ENCODE results near the gene APP.

The APP gene

DNA sequence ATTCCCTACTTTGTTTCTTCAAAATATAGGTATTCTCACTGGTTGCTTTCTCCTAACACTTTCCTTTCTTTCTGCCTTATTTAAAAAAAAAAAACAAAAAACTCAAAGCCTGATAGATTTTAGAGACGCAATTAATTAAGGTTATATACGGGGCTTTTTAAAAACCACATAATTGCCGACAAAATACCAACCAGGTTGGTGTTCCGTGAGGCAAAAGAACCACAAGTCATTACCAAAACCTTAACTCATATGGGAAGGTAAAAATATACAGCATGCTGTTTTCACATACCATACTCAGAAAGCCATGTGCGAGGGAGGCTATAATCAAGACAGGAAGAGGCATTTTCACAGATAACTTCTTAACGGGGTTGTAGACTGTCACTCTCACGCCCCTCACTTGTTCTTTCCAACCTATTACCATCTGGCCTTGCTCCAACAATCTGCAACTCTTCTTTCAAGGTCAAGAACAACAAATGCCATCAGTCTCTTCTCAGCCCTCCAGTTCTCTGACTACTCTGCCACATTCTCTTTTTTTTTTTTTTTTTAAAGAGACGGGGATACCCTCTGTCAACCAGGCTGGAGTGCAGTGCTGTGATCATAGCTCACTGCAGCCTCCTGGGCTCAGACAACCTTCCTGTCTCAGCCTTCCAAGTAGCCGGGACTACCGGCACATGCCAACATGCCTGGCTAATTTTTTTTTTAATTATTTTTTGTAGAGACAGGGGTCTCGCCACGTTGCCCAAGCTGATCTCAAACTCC is 102.6 kb downstream of the APP start:
- no peak for DNase-seq (ENCODE audit: low read depth in 4 of 4, low spot score in 1 of 4)

DNA sequence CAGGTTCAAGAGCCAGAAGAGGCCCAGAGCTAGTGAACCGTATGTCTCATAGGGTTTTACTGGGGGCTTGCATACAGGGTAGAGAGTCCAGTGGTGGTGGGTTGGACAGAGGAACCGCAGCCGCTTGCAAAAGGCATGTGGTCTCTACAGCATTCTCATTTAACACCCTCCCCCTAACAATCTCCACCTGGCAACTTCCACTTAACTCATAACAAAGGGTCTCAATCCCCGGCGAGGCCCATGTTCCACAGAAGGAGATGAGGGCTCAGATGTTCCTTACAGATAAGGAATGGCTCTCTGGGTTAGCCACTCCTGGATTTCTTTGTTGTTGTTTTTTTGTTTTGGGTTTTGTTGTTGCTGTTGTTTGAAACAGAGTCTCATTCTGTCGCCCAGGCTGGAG is 106.1 kb downstream of the APP start:
- DNase-seq (ENCODE audit: low read depth in 4 of 4, low spot score in 1 of 4) = no peak

DNA sequence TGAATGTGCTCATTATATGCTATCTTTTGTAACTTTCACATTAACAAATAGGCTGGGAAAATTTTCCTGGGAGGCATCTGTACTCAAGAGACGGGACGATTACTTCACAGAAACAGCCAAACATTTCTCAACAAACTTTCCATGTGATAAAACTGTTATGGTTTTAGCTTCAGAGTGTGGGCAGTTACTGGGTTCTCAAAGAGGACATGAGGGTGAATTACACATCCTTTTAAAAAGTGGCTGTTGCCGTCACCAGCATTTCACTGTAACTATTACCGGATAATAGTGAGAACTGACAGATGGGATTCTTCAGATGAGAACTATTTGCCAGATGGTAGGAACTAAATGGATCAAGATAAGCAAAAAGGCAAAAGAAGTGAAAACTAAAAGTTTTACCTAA is 109.1 kb downstream of the APP start:
- DNase-seq (ENCODE audit: low read depth in 4 of 4, low spot score in 1 of 4) = no peak

- DNase-seq (ENCODE audit: low read depth in 4 of 4, low spot score in 1 of 4) = no peak
These were observed 110.0 kb downstream of the APP start for GRCh38 chr21:26060335-26061115.

DNA sequence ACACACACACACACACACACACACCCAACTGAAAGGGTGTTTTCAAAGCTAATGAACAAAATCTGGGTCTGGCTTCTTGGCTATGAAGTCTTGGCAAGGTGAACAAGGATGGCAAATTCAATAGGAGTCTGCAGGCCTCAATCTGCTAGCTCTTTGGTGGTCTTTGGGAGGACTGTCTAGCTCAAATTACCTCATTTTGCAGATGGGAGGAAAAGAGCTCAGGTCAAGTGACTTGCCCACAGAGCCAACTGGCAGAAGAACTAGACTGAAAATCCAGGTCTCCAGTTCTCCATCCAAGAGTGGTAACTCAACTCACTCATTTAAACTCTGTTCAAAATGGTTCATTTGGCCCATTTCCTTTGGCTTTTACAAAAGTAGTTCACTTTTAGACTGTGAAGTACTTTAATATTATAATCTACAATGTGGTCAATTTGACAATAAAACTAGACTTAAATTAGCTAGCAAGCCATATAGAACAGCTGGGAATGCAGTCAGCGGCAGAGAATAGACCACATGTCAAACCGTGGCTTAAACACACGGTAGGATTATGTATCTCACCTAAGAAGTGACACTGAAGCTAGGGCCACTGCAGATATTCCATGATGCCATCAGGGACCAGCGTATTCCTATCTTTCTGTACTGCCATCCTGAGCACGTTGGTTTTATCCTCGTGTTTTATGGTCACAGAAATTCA is 112.9 kb downstream of the APP start:
- DNase-seq (ENCODE audit: low read depth in 4 of 4, low spot score in 1 of 4) = no peak

- DNase-seq (ENCODE audit: low read depth in 4 of 4, low spot score in 1 of 4) = no peak
These were observed 114.7 kb downstream of the APP start for GRCh38 chr21:26055841-26056264.

GRCh38 chr21:26055010-26055409 is 115.6 kb downstream of the APP start:
- no peak for DNase-seq (ENCODE audit: low read depth in 4 of 4, low spot score in 1 of 4)

DNA sequence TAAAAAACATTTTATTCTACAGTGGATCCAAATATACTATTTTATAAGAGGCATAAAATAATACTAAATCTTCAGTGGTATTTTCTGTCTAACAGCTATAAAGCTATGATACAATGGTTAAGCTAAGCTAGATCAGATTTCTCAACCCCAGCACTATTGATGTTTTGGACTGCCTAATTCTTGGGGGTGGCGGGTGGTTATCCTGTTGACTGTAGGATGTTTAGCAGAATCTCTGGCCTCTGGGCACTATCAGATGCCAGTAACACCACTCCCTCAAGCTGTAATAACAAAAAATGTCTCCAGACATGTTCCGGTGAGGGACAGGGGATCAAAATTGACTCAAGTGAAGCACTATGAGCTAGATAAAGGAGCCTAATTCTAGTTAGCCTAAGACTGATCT is 118.5 kb downstream of the APP start:
- no peak for DNase-seq (ENCODE audit: low read depth in 4 of 4, low spot score in 1 of 4)

DNA sequence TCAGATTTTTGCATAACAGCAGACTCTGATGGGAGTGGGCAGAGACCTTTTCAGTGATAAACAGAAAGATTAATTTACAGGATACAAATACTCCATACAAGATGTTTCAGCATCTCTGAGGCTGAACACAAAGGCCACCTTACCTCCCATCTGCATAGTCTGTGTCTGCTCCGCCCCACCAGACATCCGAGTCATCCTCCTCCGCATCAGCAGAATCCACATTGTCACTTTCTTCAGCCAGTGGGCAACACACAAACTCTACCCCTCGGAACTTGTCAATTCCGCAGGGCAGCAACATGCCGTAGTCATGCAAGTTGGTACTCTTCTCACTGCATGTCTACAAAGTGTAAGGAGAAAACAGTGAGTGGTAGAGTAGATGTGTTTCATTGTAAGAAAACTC is 119.7 kb downstream of the APP start:
- no peak for DNase-seq (ENCODE audit: low read depth in 4 of 4, low spot score in 1 of 4)

DNA sequence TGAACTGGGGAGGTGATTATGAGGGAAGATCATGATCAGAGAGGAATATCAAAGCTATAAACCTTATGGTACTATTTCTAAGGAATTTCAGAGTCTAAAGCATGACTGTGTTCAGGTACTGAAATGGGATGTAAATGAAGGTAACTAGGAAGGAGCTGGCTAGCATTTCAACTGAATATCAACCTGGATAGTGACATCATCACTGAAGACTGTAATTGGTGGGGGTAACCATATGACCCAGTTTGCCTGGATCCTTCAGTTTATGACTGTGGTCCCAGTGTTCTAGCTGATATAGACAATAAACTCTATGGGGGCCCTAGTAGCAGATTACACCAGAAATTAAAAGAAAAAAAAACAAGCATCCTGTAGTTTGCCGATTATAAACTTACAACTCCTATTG is 120.8 kb downstream of the APP start:
- no peak for DNase-seq (ENCODE audit: low read depth in 4 of 4, low spot score in 1 of 4)

- DNase-seq (ENCODE audit: low read depth in 4 of 4, low spot score in 1 of 4) = no peak
These were observed 123.1 kb downstream of the APP start for GRCh38 chr21:26047279-26047967.

GRCh38 chr21:26043891-26044290 is 126.7 kb downstream of the APP start:
- no peak for DNase-seq (ENCODE audit: low read depth in 4 of 4, low spot score in 1 of 4)

DNA sequence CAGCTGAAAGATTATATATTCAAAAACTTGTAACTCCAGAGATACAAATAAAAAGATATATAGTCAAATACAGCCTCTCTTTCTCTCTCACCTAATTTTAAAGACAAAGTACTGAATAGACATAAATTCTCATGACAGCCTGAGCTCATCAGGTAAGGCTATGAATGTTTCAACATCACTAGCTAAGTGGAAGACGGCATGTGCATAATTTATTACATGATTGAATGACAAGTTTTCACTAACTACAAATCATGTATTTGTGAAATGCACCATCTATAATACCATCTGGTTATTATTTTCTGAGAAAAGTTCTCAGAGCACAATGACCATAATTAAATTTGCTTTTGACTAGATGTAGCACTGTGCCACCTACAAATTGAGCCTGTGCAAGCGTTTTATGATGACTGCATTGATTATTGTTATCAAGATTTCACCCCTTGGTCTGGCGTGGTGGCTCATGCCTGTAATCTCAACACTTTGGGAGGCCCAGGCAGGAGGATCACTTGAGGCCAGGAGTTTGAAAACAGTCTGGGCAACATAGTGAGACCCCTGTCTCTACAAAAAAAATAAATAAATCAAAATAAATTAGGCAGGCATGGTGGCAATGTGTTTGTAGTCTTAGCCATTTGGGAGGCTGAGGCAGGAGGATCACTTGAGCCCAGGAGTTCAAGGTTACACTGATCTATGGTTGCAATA is 128.2 kb downstream of the APP start:
- no peak for DNase-seq (ENCODE audit: low read depth in 4 of 4, low spot score in 1 of 4)

DNA sequence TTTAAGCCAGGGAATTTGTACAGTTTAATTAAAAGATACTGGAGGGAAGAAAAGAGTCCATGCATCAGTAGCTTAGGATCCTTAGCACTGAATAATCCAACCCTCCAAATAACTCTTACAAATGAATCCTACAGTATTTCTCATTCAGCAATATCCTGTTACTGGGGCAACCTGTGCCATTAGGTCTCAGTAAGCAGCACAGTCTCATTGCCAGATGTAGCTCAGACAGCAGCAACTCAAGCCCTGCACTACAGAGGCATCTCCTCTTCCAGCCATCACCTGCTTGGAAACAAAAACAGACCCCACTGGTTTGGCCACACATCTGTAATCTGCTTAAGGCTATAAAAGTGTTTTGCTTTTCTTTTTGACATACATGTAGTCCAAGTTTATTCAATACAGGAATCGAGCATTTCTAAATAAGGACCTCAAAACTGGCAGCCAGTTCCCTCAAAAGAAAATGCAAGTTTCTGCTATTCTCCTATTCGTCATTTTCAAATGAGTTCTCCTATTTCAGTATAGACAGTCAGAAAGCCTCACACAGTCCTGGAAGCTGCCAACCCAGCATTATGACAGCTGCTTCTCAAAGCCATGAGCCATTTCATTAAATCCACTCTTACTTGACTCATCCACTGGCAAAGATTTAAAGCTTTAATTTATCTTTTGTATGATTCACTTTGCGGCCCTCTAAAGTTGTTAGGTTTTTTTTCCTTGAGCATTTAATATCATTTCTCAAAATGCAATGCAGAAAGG is 129.0 kb downstream of the APP start:
- no peak for DNase-seq (ENCODE audit: low read depth in 4 of 4, low spot score in 1 of 4)

DNA sequence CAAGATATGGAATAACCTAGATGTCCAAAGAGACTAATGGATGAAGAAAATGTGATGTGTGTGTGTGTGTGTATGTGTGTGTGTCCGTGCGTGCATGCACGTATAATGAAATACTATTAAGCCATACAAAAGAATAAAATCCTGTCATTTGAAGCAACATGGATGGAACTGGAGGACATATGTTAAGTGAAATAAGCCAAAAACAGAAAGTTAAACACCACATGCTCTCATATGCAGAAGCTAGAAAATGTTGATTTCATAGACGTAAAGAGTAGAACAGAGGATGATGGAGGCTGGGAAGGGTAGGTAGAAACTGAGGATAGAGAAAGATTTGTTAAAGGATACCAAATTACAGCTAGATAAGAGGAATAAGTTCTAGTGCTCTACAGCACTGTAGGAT is 133.7 kb downstream of the APP start:
- DNase-seq (ENCODE audit: low read depth in 4 of 4, low spot score in 1 of 4) = no peak

DNA sequence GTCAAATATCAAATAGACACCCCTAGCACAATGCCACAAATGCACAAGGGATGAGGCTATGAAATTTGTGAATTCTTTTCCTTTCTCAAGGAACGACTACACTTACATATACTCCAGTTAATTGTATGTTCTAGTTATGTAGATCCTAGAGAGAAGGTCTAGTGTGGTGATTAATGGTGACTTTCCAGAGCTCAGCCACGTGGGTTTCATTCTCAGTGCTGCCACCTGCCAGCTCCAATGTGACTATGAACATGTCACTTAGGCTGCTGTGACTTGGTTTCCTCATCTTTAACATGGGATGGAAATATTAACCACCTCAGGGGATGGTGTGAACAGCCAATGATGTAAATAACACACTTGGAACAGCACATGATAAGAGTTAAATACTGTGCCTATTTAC is 138.3 kb downstream of the APP start:
- no peak for DNase-seq (ENCODE audit: low read depth in 4 of 4, low spot score in 1 of 4)

DNA sequence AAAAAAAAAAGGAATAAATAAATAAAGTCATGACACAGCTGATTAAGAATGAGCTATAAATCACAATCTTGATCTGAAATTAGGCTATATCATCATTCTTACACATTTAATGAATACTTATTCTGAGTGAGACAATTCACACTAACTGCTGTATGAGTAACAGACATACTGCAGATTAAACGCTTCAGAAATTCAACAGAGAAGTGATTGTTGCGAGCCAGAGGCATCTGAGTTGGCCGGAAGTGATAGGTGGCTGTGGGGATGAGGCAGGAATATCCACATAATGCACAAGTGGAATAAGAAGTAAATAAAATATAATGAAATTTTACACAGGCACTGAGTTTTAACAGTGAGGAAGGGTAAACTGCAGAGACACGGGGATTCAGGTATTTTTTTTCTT is 142.4 kb downstream of the APP start:
- DNase-seq (ENCODE audit: low read depth in 4 of 4, low spot score in 1 of 4) = no peak

GRCh38 chr21:26027696-26028095 is 142.9 kb downstream of the APP start:
- no peak for DNase-seq (ENCODE audit: low read depth in 4 of 4, low spot score in 1 of 4)

DNA sequence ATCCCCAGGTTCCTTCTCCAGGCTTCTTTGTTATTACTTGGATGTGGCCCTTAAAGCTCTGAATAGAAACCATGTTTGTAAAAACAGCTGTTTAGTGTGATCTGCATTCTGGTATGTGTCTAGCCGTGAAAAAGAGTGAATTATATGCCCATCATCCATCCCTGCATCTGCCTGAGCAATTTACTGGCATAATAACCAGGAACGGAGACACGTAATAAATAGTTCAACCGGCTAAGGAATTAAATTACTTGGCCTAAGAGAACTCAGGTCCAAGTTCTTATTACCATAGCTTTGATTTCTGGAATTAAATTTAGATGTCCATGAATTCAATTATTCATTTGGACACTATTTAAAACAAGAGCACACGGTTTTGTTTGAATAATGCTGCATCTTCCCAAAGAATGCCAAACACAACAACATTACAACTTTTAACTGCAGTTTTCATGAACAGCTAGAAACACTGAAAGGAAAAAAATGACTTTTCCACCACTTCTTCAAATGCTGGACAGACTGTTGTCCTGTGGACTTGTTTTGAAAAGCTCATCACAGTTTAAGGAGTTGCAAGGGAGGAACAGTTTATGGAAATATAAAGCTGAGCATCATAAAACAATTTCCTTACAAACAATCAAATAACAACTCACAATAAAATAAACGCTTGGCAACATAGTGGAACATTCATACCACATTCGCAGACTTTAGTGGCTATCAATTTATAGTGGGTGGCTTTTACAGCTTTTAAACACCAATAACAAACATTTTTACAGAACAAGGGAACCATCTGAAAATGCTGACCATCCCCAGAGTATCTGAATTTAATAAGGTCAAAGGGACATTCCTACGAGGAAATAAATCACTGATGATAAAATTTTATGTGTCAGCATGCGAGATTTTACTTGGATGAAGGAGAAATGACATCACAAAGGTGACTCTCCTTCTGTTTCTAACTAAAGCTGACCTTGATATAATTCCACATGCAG is 144.7 kb downstream of the APP start:
- no peak for DNase-seq (ENCODE audit: low read depth in 4 of 4, low spot score in 1 of 4)
